SK-N-SH (cell line): ENCODE measurements around the gene COX5A. TPM values are rescaled to one million over a fixed set of nuclear protein-coding genes. Genes with fewer than 3 reads are reported as not detected.

Experiments used
- CTCF ChIA-PET: fragments of 300-600, 350-600 bp; formaldehyde crosslinking; extraction: SDS; loops from one replicate; lab custom pipeline; 2021; lab: Yijun Ruan, JAX
- POLR2A ChIA-PET: fragments of 350-600 bp; sonication (Branson Sonifier 250); formaldehyde crosslinking; extraction: SDS; loops from one replicate; lab custom pipeline; 2020; ENCODE audit warnings: antibody characterized with exemption, inconsistent platforms; lab: Yijun Ruan, JAX
- DNase-seq: peaks from one replicate; pipeline ENCODE4 v3.0.0; 2012
- H2AFZ ChIP-seq: fragments of 200-600 bp; sonication (generic); 2 replicates; pipeline ENCODE4 v1.8.1; 2016; ENCODE audit warnings: antibody characterized with exemption, mild to moderate bottlenecking, low read depth
- H3F3A ChIP-seq: fragments of 200-600 bp; sonication (generic); replicated peaks from 2 replicates; pipeline ENCODE3; 2016; ENCODE audit warnings: antibody characterized with exemption, mild to moderate bottlenecking; ENCODE audit not compliant: insufficient read depth
- H3K27ac ChIP-seq, 2 experiments: fragments of 200-500 bp in 1 of 2; fragments of 200-600 bp in 1 of 2; sonication (Bioruptor generic) in 1 of 2; sonication (generic), shearing (Covaris generic) in 1 of 2; 2 replicates each; pipeline versions ENCODE4 v1.5.1 to v1.6.1; 2014 to 2016; ENCODE audit warnings: low read depth in 2 of 2, inconsistent platforms in 1 of 2, low read length in 1 of 2, mild to moderate bottlenecking in 1 of 2, mixed read lengths in 1 of 2
- H3K27me3 ChIP-seq: fragments of 200-600 bp; sonication (generic), shearing (Covaris generic); 2 replicates; pipeline ENCODE4 v1.6.1; 2016; ENCODE audit warnings: mixed run types; ENCODE audit not compliant: insufficient read depth
- H3K36me3 ChIP-seq, 2 experiments: fragments of 200-500 bp in 1 of 2; fragments of 200-600 bp in 1 of 2; sonication (Bioruptor generic) in 1 of 2; sonication (generic) in 1 of 2; replicated peaks in 1 of 2; 2 replicates each; pipeline versions ENCODE3 to v1.5.1; 2014 to 2016; ENCODE audit warnings: low read length in 1 of 2, mild to moderate bottlenecking in 1 of 2; ENCODE audit not compliant: insufficient read depth in 2 of 2, control insufficient read depth in 1 of 2
- H3K4me1 ChIP-seq, 2 experiments: fragments of 200-500 bp in 1 of 2; fragments of 200-600 bp in 1 of 2; sonication (Bioruptor generic) in 1 of 2; sonication (generic), shearing (Covaris generic) in 1 of 2; 2 replicates each; pipeline versions ENCODE4 v1.5.1 to v1.6.1; 2014 to 2016; ENCODE audit warnings: low read depth in 1 of 2, low read length in 1 of 2, mixed run types in 1 of 2; ENCODE audit not compliant: insufficient read depth in 2 of 2, control insufficient read depth in 1 of 2
- H3K4me2 ChIP-seq: fragments of 200-600 bp; sonication (generic), shearing (Covaris generic); 2 replicates; pipeline ENCODE4 v1.6.1; 2017; ENCODE audit warnings: mixed run types
- H3K4me3 ChIP-seq, 2 experiments: fragments of 200-500 bp in 1 of 2; fragments of 200-600 bp in 1 of 2; sonication (Bioruptor generic) in 1 of 2; sonication (generic), shearing (Covaris generic) in 1 of 2; 2 replicates each; pipeline versions ENCODE4 v1.5.1 to v1.8.1; 2014 to 2016; ENCODE audit warnings: low read depth in 2 of 2, inconsistent platforms in 1 of 2, low read length in 1 of 2, mild to moderate bottlenecking in 1 of 2, mixed read lengths in 1 of 2, moderate library complexity in 1 of 2
- H3K79me2 ChIP-seq: fragments of 200-600 bp; sonication (generic); 2 replicates; pipeline ENCODE4 v1.8.1; 2017; ENCODE audit warnings: mild to moderate bottlenecking; ENCODE audit not compliant: insufficient read depth
- H3K9ac ChIP-seq: fragments of 200-600 bp; sonication (generic); 2 replicates; pipeline ENCODE4 v1.6.1; 2017; ENCODE audit warnings: mixed run types
- H3K9me2 ChIP-seq: fragments of 200-600 bp; sonication (generic); 2 replicates; pipeline ENCODE4 v1.6.1; 2017; ENCODE audit warnings: mixed run types
- H3K9me3 ChIP-seq: fragments of 200-600 bp; sonication (generic); 2 replicates; pipeline ENCODE4 v1.6.1; 2017; ENCODE audit warnings: mixed run types, mild to moderate bottlenecking, moderate library complexity
- H4K20me1 ChIP-seq: fragments of 200-600 bp; sonication (generic); 2 replicates; pipeline ENCODE4 v1.6.1; 2017; ENCODE audit warnings: mild to moderate bottlenecking, mixed run types; ENCODE audit not compliant: insufficient read depth
- ELF1 ChIP-seq: IDR thresholded peaks from 2 replicates; pipeline ENCODE4 v1.4.0; 2012
- FOXJ3 ChIP-seq: sonication (generic); formaldehyde crosslinking; IDR thresholded peaks from 2 replicates; pipeline ENCODE4 v1.5.1; 2020; ENCODE audit warnings: mild to moderate bottlenecking, missing genetic modification reagents
- FOXM1 ChIP-seq: IDR thresholded peaks from 2 replicates; pipeline ENCODE4 v1.4.0; 2012; ENCODE audit warnings: low read depth, mild to moderate bottlenecking
- IRF3 ChIP-seq: fragments of 150-350 bp; IDR thresholded peaks from 2 replicates; pipeline ENCODE4 v1.6.1; 2016; ENCODE audit warnings: mild to moderate bottlenecking, low read depth, low read length
- MAX ChIP-seq: IDR thresholded peaks from 2 replicates; pipeline ENCODE4 v1.4.0; 2012; ENCODE audit warnings: low read depth
- NFIC ChIP-seq: IDR thresholded peaks from 2 replicates; pipeline ENCODE4 v1.4.0; 2012; ENCODE audit warnings: borderline replicate concordance
- NRF1 ChIP-seq: IDR thresholded peaks from 2 replicates; pipeline ENCODE4 v1.6.1; 2012; ENCODE audit warnings: low read depth, mild to moderate bottlenecking, low read length
- POLR2AphosphoS5 ChIP-seq: IDR thresholded peaks from 2 replicates; pipeline ENCODE4 v1.6.1; 2012; ENCODE audit warnings: low read depth, low read length
- RAD21 ChIP-seq: IDR thresholded peaks from 2 replicates; pipeline ENCODE4 v1.6.1; 2012; ENCODE audit warnings: mild to moderate bottlenecking, low read length
- SMC3 ChIP-seq: IDR thresholded peaks from 2 replicates; pipeline ENCODE4 v1.6.1; 2012; ENCODE audit warnings: low read depth, low read length, improper control_type of control experiment
- TAF1 ChIP-seq: IDR thresholded peaks from 2 replicates; pipeline ENCODE4 v1.6.1; 2012; ENCODE audit warnings: low read depth, mild to moderate bottlenecking, low read length, moderate library complexity, borderline replicate concordance
- YY1 ChIP-seq: IDR thresholded peaks from 2 replicates; pipeline ENCODE4 v1.4.0; 2012; ENCODE audit warnings: low read depth, mild to moderate bottlenecking
- WGBS: methylation state at CpG from one replicate; pipeline ENCODE4 v1.1.6; 2017; ENCODE audit warnings: low lambda C conversion rate; 5-methylcytosine and 5-hydroxymethylcytosine counted together
- polyA plus RNA-seq, 3 experiments: library from polyadenylated mRNA; depleted of rRNA; stranded (reverse); fragments of >200 nt; gene quantifications; 2 replicates each; pipeline ENCODE4 v1.2.3, GENCODE V29; 2012

The COX5A gene
- polyA plus RNA-seq, 1 of the 3 experiments (the other 2 are of a cell fraction) = 158 TPM

GRCh38 chr15:74884428-74885223 is 53.2 kb downstream of the COX5A start:
- H3K27me3 ChIP-seq = no peaks in the 10 kb centered on the region
- TF ChIP-seq FOXM1 (no peak), NRF1 (no peak), TAF1 (no peak), FOXJ3 (CRISPR knock-in tag) (no peak), NFIC (no peak), RAD21 (no peak), ELF1 (no peak)
- TF ChIP-seq, all 33 proteins: peak for 0
- Histone ChIP-seq H2AFZ (no peak overlapping the region), H3K27ac (no peak overlapping the region), H3K9me3 (no peaks in the 10 kb centered on the region), H3K9ac (no peak overlapping the region), H3K79me2 (no peaks in the 10 kb centered on the region), H3K4me3 (no peak overlapping the region), H4K20me1 (no peaks in the 10 kb centered on the region), H3F3A (no peaks in the 10 kb centered on the region), H3K9me2 (no peaks in the 10 kb centered on the region), H3K4me2 (no peak overlapping the region), H3K4me1 (peaks cover 0 to 7% of the 10 kb centered on the region in 2 experiments; a peak in 1 of 4 replicates), H3K36me3 (no peaks in the 10 kb centered on the region)
- 75% methylated on average over 4 of the region's 4 CpGs for WGBS
- ChIA-PET POLR2A (no interaction called here), CTCF (interaction anchor here (1.2 to 2.5 kb wide), 2 partner anchors 17 kb away, joined by 3 to 14 read pairs; no protein-coding TSS in a partner anchor)
- no peak for DNase-seq

- Histone ChIP-seq H3K4me1 (no peaks in the 10 kb centered on the region), H3K9me2 (no peaks in the 10 kb centered on the region), H3K9me3 (no peaks in the 10 kb centered on the region), H3F3A (no peaks in the 10 kb centered on the region), H3K79me2 (no peaks in the 10 kb centered on the region), H2AFZ (no peak overlapping the region), H3K27ac (no peak overlapping the region), H3K4me2 (no peak overlapping the region), H3K27me3 (no peaks in the 10 kb centered on the region), H3K4me3 (no peak overlapping the region), H4K20me1 (no peaks in the 10 kb centered on the region), H3K36me3 (no peaks in the 10 kb centered on the region), H3K9ac (no peak overlapping the region)
- no peak for TF ChIP-seq POLR2AphosphoS5
- no peak for TF ChIP-seq SMC3
- 83% methylated on average over 5 of the region's 6 CpGs for WGBS
- ChIA-PET CTCF (interaction anchor here (0.9 to 2.5 kb wide), 3 partner anchors 19 to 68 kb away, joined by 3 to 14 read pairs (median 5); no protein-coding TSS in a partner anchor), POLR2A (interaction anchor here (0.7 kb wide), 1 partner anchor 9 kb away, joined by 3 read pairs; the partner anchor contains the start of gene SCAMP2)
- DNase-seq = no peak
Observed at GRCh38 chr15:74882528-74882927, 55.3 kb downstream of the COX5A start.

GRCh38 chr15:74878273-74878672 is 59.6 kb downstream of the COX5A start:
- Histone ChIP-seq H3K27ac (no peak overlapping the region), H3K4me2 (no peak overlapping the region), H3K27me3 (no peaks in the 10 kb centered on the region), H3K4me3 (no peak overlapping the region), H3K9me3 (no peaks in the 10 kb centered on the region), H2AFZ (no peak overlapping the region), H4K20me1 (no peaks in the 10 kb centered on the region), H3F3A (no peaks in the 10 kb centered on the region), H3K36me3 (no peaks in the 10 kb centered on the region), H3K9ac (no peak overlapping the region), H3K4me1 (peaks cover 0 to 4% of the 10 kb centered on the region in 2 experiments; a peak in 1 of 4 replicates), H3K79me2 (no peaks in the 10 kb centered on the region), H3K9me2 (no peaks in the 10 kb centered on the region)
- no peak for TF ChIP-seq IRF3
- TF ChIP-seq MAX = no peak
- no peak for TF ChIP-seq YY1
- ChIA-PET POLR2A (no interaction called here), CTCF (interaction anchor here (1.4 to 1.7 kb wide), 2 partner anchors 23 to 72 kb away, joined by 5 read pairs; no protein-coding TSS in a partner anchor)
- no peak for DNase-seq
- 80% methylated on average over 4 of the region's 4 CpGs for WGBS
